CD4-positive, alpha-beta T cell (primary cell): ENCODE results near the gene OR8A1. TPM values are rescaled to one million over a fixed set of nuclear protein-coding genes. Genes with fewer than 3 reads are reported as not detected.

Experiments
- ATAC-seq: fragments of 200-7000 bp; cut with Tn5 transposase; one replicate; pipeline ENCODE4 v1.10.0; 2022; ENCODE audit warnings: mild to moderate bottlenecking; ENCODE audit not compliant: poor library complexity
- CTCF ChIA-PET: fragments of 350-600 bp; sonication (Branson Sonifier 250); formaldehyde crosslinking; loops from one replicate; lab custom pipeline; 2021; ENCODE audit warnings: antibody characterized with exemption, inconsistent platforms; lab: Charles Lee
- POLR2A ChIA-PET: fragments of 350-600 bp; sonication (Branson Sonifier 250); formaldehyde crosslinking; loops from one replicate; lab custom pipeline; 2021; ENCODE audit warnings: antibody characterized with exemption, inconsistent platforms; lab: Charles Lee
- DNase-seq, 14 experiments: peaks; one replicate each; pipeline ENCODE4 v3.0.0-alpha.2; 2013 to 2020; ENCODE audit warnings: mixed read lengths in 2 of 14
- H3K27ac ChIP-seq, 2 donors: one replicate each; pipeline versions ENCODE4 v1.5.1 to v1.7.0; 2013; ENCODE audit warnings: low read length in 2 of 2, low read depth in 1 of 2, mild to moderate bottlenecking in 1 of 2
- H3K27me3 ChIP-seq, 2 experiments: 1 replicate in 1 of 2; 2 replicates in 1 of 2; pipeline versions ENCODE4 v1.6.1 to v1.7.0; 2013; ENCODE audit warnings: low read length in 2 of 2, control low read depth in 1 of 2, mild to moderate bottlenecking in 1 of 2, moderate library complexity in 1 of 2; ENCODE audit not compliant: insufficient read depth in 2 of 2, control insufficient read depth in 1 of 2
- H3K36me3 ChIP-seq: one replicate; pipeline ENCODE4 v1.6.1; 2013; ENCODE audit warnings: low read length, control low read depth; ENCODE audit not compliant: insufficient read depth
- H3K4me1 ChIP-seq: one replicate; pipeline ENCODE4 v1.6.1; 2013; ENCODE audit warnings: low read length, control low read depth; ENCODE audit not compliant: insufficient read depth
- H3K4me3 ChIP-seq: one replicate; pipeline ENCODE4 v1.5.1; 2013; ENCODE audit warnings: mild to moderate bottlenecking, low read length, moderate library complexity
- H3K9me3 ChIP-seq, 2 experiments: 1 replicate in 1 of 2; 2 replicates in 1 of 2; pipeline versions ENCODE4 v1.6.1 to v1.7.0; 2013; ENCODE audit warnings: low read length in 2 of 2, mild to moderate bottlenecking in 2 of 2, control low read depth in 1 of 2, moderate library complexity in 1 of 2; ENCODE audit not compliant: control insufficient read depth in 1 of 2, insufficient read depth in 1 of 2
- H3K27ac Mint-ChIP-seq: one replicate; pipeline ENCODE4 v1.8.0; 2020; ENCODE audit warnings: mixed read lengths
- H3K27me3 Mint-ChIP-seq: one replicate; pipeline ENCODE4 v1.8.0; 2021; ENCODE audit warnings: mixed read lengths
- H3K36me3 Mint-ChIP-seq: one replicate; pipeline ENCODE4 v1.8.0; 2021; ENCODE audit warnings: low read depth, mixed read lengths
- H3K4me1 Mint-ChIP-seq: one replicate; pipeline ENCODE4 v1.8.0; 2021; ENCODE audit warnings: low read depth, mixed read lengths
- H3K4me3 Mint-ChIP-seq: one replicate; pipeline ENCODE4 v1.8.0; 2020; ENCODE audit warnings: mild to moderate bottlenecking, mixed read lengths
- H3K9me3 Mint-ChIP-seq: one replicate; pipeline ENCODE4 v1.8.0; 2020; ENCODE audit warnings: mixed read lengths
- intact Hi-C, 2 experiments: fragments of 100-400 bp; cut with DNase I in 1 of 2; cut with micrococcal nuclease in 1 of 2; formaldehyde crosslinking; loops; one replicate each; pipeline versions ENCODE4 v1.15.1 to v1.9.0; 2023 to 2025; cut with DNase I, micrococcal nuclease
- total RNA-seq, 174 experiments: library from RNA in 2 of 174; stranded (reverse) in 2 of 174; gene quantifications; one replicate each; pipeline ENCODE4 v1.2.3 and lab custom pipeline; 2021 to 2026
- TF ChIP-seq, protein P1 (sequence below): fragments of 200-600 bp; IDR thresholded peaks from one replicate; pipeline ENCODE4 v1.8.0; 2022; ENCODE audit warnings: antibody characterized with exemption, mild to moderate bottlenecking

OR8A1 gene
- total RNA-seq, 2 experiments from 2014 or later, result not detected

DNA sequence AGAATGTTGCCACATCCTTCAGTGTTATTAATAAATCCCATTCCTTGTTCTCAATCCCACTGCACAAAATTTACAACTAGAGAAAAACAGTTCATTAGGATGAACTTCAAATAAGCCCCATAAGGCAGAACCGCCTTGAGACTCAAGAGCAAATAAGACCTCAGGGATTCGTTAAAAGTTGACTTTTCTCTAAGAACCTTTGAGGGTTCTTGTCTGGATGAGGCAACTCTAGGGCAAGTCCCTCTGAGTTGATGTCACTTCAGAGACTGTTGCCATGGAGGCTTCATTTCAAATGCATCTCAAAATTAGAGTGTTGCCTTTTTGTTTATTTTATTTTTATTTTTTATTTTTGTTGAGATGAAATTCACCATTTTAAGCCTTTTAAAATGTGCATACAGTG lies 21.6 kb downstream of the OR8A1 start:
- H3K27ac ChIP-seq, result no peak overlapping the region
- H3K36me3 Mint-ChIP-seq, result no peaks in the 10 kb centered on the region
- H3K27me3 Mint-ChIP-seq, result peaks cover 43% of the 10 kb centered on the region
- H3K27me3 ChIP-seq, result peaks cover 5 to 12% of the 10 kb centered on the region in 2 experiments
- POLR2A ChIA-PET, result no interaction called here
- no peaks in the 10 kb centered on the region for H3K9me3 ChIP-seq
- TF ChIP-seq, protein P1, sequence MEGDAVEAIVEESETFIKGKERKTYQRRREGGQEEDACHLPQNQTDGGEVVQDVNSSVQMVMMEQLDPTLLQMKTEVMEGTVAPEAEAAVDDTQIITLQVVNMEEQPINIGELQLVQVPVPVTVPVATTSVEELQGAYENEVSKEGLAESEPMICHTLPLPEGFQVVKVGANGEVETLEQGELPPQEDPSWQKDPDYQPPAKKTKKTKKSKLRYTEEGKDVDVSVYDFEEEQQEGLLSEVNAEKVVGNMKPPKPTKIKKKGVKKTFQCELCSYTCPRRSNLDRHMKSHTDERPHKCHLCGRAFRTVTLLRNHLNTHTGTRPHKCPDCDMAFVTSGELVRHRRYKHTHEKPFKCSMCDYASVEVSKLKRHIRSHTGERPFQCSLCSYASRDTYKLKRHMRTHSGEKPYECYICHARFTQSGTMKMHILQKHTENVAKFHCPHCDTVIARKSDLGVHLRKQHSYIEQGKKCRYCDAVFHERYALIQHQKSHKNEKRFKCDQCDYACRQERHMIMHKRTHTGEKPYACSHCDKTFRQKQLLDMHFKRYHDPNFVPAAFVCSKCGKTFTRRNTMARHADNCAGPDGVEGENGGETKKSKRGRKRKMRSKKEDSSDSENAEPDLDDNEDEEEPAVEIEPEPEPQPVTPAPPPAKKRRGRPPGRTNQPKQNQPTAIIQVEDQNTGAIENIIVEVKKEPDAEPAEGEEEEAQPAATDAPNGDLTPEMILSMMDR, result no peak
- no peaks in the 10 kb centered on the region for H3K36me3 ChIP-seq
- no peak overlapping the region for H3K4me3 Mint-ChIP-seq
- no peaks in the 10 kb centered on the region for H3K4me1 ChIP-seq
- ATAC-seq (no peak), DNase-seq (no peak)
- no peak overlapping the region for H3K27ac Mint-ChIP-seq
- CTCF ChIA-PET, result no interaction called here
- no peaks in the 10 kb centered on the region for H3K4me1 Mint-ChIP-seq
- intact Hi-C loops, result no loop called here
- H3K4me3 ChIP-seq, result no peak overlapping the region
- no peaks in the 10 kb centered on the region for H3K9me3 Mint-ChIP-seq

DNA sequence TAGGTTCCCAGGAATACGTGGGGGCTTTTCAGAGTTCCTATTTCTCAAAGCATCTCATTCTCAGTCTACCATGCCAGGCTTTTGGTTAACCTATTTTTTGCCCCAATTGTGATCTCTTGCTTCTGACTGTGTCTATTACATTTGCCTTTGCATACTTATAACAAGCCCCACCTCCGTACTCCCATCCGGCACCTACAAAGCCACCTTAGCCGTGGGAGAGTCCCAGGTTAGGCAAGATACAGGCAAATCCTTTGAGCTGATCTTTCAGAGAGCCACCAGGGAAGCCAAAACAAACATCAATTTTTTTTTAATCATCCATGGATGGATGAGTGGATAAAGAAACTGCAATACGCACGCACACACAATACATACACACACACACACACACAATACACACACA lies 22.8 kb downstream of the OR8A1 start:
- H3K36me3 ChIP-seq, result no peaks in the 10 kb centered on the region
- TF ChIP-seq, protein P1, result no peak
- ChIA-PET POLR2A (no interaction called here), CTCF (no interaction called here)
- H3K4me1 ChIP-seq, result no peaks in the 10 kb centered on the region
- Mint-ChIP-seq H3K27ac (no peak overlapping the region), H3K4me3 (no peak overlapping the region), H3K27me3 (peaks cover 46% of the 10 kb centered on the region), H3K36me3 (no peaks in the 10 kb centered on the region), H3K9me3 (no peaks in the 10 kb centered on the region), H3K4me1 (no peaks in the 10 kb centered on the region)
- H3K27me3 ChIP-seq, result peaks cover 3 to 17% of the 10 kb centered on the region in 2 experiments
- ATAC-seq (no peak), DNase-seq (no peak)
- no peaks in the 10 kb centered on the region for H3K9me3 ChIP-seq
- H3K27ac ChIP-seq, result no peak overlapping the region
- H3K4me3 ChIP-seq, result no peak overlapping the region
- intact Hi-C loops, result no loop called here

DNA sequence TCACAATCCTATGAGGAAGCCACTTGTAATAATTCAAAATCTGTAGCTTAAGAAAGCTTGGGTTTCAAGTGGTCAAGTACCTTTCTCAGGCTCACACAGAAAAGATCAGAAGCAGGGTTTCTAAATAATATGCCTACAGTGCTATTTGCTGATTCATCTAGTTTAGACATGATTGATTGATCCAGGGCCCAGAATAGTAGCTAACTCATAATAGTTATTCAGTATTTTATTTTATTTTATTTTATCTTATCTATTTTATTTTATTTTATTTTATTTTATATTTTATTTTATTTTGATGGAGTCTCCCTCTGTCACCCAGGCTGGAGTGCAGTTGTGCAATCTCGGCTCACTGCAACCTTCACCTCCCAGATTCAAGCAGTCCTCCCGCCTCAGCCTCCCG lies 25.5 kb downstream of the OR8A1 start:
- Histone ChIP-seq H3K27ac (no peak overlapping the region), H3K27me3 (peaks cover 3 to 17% of the 10 kb centered on the region in 2 experiments), H3K36me3 (no peaks in the 10 kb centered on the region), H3K4me3 (no peak overlapping the region), H3K9me3 (no peaks in the 10 kb centered on the region), H3K4me1 (no peaks in the 10 kb centered on the region)
- intact Hi-C loops, result no loop called here
- CTCF ChIA-PET, result interaction anchor here (1.6 kb wide), 1 partner anchor 9 kb away, joined by 4 read pairs; no protein-coding TSS in a partner anchor
- no peak overlapping the region for H3K27ac Mint-ChIP-seq
- POLR2A ChIA-PET, result no interaction called here
- H3K9me3 Mint-ChIP-seq, result no peaks in the 10 kb centered on the region
- no peaks in the 10 kb centered on the region for H3K36me3 Mint-ChIP-seq
- peaks cover 38% of the 10 kb centered on the region for H3K27me3 Mint-ChIP-seq
- ATAC-seq (no peak), DNase-seq (no peak)
- TF ChIP-seq, protein P1, result no peak
- H3K4me1 Mint-ChIP-seq, result no peaks in the 10 kb centered on the region
- no peak overlapping the region for H3K4me3 Mint-ChIP-seq
